Measurements from ENCODE around the gene CDC42BPA. TPM values are rescaled to one million over a fixed set of nuclear protein-coding genes. Genes with fewer than 3 reads are reported as not detected.
A peak's percentile ranks its signal among the peaks of the same experiment; 100 is the strongest.
"Not testable (repeated sequence)": the region's sequence is repeated elsewhere in the genome, so short reads cannot be mapped to it uniquely, and the experiment has no call there.

Gene CDC42BPA
- polyA plus RNA-seq, 6 donors from 2014 or later: 0.03 to 0.74 (median 0.48) TPM; not detected in 2

DNA sequence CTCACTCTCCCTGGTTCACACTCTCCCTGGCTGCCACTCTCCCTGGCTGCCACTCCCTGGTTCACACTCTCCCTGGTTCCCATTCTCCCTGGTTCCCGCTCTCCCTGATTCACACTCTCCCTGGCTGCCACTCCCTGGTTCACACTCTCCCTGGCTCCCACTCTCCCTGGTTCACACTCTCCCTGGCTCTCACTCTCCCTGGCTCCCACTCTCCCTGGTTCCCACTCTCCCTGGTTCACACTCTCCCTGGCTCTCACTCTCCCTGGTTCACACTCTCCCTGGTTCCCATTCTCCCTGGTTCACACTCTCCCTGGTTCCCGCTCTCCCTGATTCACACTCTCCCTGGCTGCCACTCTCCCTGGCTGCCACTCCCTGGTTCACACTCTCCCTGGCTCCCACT, 362.4 kb downstream of the CDC42BPA start:
- peak overlapping the region in 2 of 6 donors; percentile 24 to 54 for H3K27ac Mint-ChIP-seq
- not testable (repeated sequence) for H3K4me3 Mint-ChIP-seq; ATAC-seq (ENCODE audit: low read depth in 2 of 2); H3K27me3 Mint-ChIP-seq; H3K9me3 Mint-ChIP-seq; H3K36me3 Mint-ChIP-seq; DNase-seq
- H3K4me1 Mint-ChIP-seq: peaks cover 64 to 77% (median 71%) of the 10 kb centered on the region in 3 donors

DNA sequence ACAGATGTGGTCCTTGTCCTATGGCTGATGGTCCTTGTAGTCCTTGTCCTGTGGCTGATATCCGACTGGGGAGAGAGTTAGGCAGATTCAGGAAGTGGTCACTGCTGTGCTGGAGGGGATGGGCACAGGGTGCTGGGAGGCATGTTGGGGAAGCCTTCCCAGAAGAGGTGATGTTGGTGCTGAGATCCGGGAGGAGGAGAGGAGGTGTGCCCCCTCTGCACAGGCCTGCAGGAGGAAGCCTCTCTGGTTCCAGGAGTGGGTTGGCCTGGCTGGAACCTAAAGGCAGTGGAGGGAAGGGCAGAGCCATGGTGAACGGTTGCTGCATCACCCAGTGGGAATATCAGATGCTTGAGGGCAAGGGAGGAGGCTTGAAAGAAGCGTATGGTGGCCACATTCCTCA, 363.5 kb downstream of the CDC42BPA start:
- no peak for DNase-seq
- no peak overlapping the region for H3K4me3 Mint-ChIP-seq
- no peak for ATAC-seq (ENCODE audit: low read depth in 2 of 2)
- peaks cover 0 to 3% (median 0%) of the 10 kb centered on the region in 7 donors for H3K9me3 Mint-ChIP-seq
- H3K27ac Mint-ChIP-seq: peak overlapping the region in 4 of 6 donors; percentile 45 to 95 (median 80)
- H3K36me3 Mint-ChIP-seq: no peaks in the 10 kb centered on the region
- no peaks in the 10 kb centered on the region for H3K27me3 Mint-ChIP-seq
- peaks cover 65 to 78% (median 72%) of the 10 kb centered on the region in 3 donors for H3K4me1 Mint-ChIP-seq

DNA sequence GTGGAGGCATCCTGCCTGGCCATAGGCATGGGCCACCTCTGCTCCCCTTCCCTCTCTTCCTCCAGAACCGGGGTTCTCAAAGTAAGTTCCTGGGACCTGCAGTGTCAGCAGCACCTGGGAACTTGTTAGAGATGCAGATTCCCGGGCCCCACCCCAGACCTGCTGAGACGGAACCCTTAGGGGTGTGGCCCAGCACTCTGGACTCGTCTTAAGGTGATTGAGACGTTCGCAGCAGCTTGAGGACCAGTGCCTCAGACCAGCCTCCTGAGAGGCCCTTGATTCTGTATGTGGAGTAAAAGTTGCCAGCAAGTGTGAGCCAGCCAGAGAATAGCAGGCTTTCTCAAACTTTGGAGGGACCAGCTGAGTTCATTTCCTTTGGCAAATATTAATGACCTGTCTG, 364.0 kb downstream of the CDC42BPA start:
- H3K36me3 Mint-ChIP-seq: no peaks in the 10 kb centered on the region
- H3K27ac Mint-ChIP-seq: peak overlapping the region in 3 of 6 donors; percentile 45 to 81 (median 74)
- H3K4me3 Mint-ChIP-seq: no peak overlapping the region
- H3K4me1 Mint-ChIP-seq: peaks cover 64 to 77% (median 72%) of the 10 kb centered on the region in 3 donors
- no peak for ATAC-seq (ENCODE audit: low read depth in 2 of 2)
- H3K27me3 Mint-ChIP-seq: no peaks in the 10 kb centered on the region
- H3K9me3 Mint-ChIP-seq: peaks cover 0 to 3% (median 0%) of the 10 kb centered on the region in 7 donors
- no peak for DNase-seq

DNA sequence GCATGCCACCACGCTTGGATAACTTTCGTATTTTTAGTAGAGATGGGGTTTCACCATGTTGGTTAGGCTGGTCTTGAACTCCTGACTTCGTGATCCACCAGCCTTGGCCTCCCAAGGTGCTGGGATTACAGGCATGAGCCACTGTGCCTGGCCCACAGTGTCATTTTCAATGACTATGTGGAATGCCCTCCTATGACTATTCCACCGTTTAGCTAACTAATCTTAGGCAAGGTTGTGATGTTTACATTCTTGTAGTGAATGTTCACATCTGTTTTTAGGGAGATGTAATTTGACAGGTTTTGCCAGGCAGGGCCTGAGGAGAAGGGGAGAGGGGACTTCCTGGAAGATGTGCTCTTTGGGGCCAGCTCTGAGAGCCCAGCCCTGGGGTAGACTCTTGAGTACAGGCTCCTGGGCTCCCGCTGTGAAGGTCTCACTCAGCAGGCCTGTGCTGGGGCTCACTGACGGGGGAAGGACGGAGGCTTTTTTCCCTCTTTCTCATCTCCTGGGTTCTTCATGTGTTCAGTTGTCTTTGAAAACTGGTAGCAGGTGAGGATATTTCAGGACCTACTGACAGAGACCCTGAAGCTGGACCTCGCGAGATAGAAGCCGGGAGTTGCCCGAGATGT, 365.0 kb downstream of the CDC42BPA start:
- Mint-ChIP-seq H3K27ac (peak overlapping the region in 2 of 6 donors; percentile 75 to 90), H3K4me3 (no peak overlapping the region), H3K9me3 (peaks cover 0 to 3% (median under 1%) of the 10 kb centered on the region in 7 donors), H3K36me3 (peaks cover 2 to 9% of the 10 kb centered on the region in 2 donors), H3K4me1 (peaks cover 64 to 77% (median 72%) of the 10 kb centered on the region in 3 donors), H3K27me3 (no peaks in the 10 kb centered on the region)
- ATAC-seq (ENCODE audit: low read depth in 2 of 2) (no peak), DNase-seq (no peak)

DNA sequence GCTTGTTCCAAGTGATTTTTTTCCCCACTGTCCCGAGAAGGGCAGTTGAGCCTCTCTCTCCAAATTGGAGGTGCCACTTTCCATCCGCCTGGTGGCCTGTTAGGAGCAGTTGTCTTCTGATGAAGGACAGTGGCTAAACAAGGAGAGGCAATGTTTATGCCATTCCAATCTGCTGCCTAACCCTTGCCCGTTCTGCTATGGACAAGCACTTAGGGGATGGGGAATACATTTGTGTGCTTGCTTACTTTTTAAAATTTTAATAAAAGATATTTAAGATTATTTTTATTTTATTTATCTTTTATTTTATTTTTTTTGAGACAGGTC, 366.2 kb downstream of the CDC42BPA start:
- H3K4me3 Mint-ChIP-seq: no peak overlapping the region
- H3K36me3 Mint-ChIP-seq: peaks cover 6 to 14% of the 10 kb centered on the region in 2 donors
- no peak for ATAC-seq (ENCODE audit: low read depth in 2 of 2)
- peaks cover 55 to 72% (median 70%) of the 10 kb centered on the region in 3 donors for H3K4me1 Mint-ChIP-seq
- peaks cover 0 to 6% (median 4%) of the 10 kb centered on the region in 7 donors for H3K9me3 Mint-ChIP-seq
- DNase-seq: no peak
- H3K27me3 Mint-ChIP-seq: no peaks in the 10 kb centered on the region
- H3K27ac Mint-ChIP-seq: peak overlapping the region in 1 of 6 donors; percentile 40

DNA sequence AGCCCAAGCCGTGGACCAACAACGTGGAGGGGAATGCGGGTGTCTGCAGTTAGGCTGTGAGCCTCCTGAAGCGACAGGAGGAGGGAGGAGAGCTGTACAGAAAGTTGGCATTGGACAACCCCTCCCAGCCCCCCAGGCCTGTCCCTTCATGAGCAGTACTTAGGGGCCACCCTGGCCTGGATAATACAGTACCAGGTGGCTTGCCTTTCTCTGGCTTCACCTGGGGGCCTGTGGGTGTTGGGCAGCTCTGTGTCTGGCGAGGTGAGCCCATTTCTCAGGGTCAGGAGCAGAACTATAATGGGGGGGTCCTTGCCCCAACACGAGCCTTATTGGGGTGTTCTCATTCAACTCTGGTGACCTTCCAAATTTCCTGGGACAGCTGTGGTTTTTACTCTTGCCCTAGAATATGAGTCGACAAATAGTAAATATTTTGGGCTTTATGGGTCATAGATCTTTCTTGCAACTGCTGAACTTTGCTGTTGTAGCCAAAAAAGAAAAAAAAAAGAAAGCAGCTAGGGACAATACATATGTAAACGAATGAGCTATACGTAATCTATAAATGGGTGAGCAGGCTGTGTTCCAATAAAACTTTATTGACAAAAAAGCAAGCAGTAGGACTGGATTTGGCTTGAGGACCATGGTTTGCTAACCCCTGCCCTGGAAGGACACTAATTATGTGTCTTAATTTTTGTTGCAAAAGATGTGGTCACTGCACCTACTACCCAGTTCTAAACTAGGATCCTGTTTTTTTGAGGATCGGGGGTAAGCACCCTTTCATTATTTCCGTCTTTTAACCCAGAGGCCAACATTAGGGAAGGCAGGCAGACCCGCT, 366.8 kb downstream of the CDC42BPA start:
- peaks cover 6 to 14% of the 10 kb centered on the region in 2 donors for H3K36me3 Mint-ChIP-seq
- no peak for DNase-seq
- no peaks in the 10 kb centered on the region for H3K27me3 Mint-ChIP-seq
- no peak overlapping the region for H3K4me3 Mint-ChIP-seq
- ATAC-seq (ENCODE audit: low read depth in 2 of 2): no peak
- peak overlapping the region in 2 of 6 donors; percentile 29 to 40 for H3K27ac Mint-ChIP-seq
- H3K9me3 Mint-ChIP-seq: peaks cover 0 to 6% (median 4%) of the 10 kb centered on the region in 7 donors
- peaks cover 54 to 76% (median 74%) of the 10 kb centered on the region in 3 donors for H3K4me1 Mint-ChIP-seq

DNA sequence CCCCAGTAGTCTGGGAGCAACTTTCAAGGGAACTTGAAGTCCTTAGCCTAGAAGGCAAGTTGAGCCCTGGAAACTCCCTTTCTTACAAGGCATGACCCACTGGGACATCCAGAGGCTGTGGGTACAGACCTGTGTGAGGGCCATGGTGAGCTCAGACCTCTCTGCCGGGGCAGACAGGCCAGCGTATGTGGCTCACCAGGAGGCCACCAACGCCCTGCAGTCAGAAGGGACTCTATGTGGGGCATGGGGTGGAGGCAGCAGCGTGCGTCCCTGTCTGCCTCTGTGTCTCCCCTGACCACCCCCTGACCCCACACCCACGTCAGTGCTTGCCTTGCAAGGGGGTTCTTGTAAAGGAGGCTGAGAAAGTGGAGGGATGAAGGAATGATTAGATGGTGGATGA, 367.4 kb downstream of the CDC42BPA start:
- ATAC-seq (ENCODE audit: low read depth in 2 of 2) (no peak), DNase-seq (no peak)
- peaks cover 0 to 6% (median 4%) of the 10 kb centered on the region in 7 donors for H3K9me3 Mint-ChIP-seq
- peaks cover 59 to 82% (median 80%) of the 10 kb centered on the region in 3 donors for H3K4me1 Mint-ChIP-seq
- no peaks in the 10 kb centered on the region for H3K27me3 Mint-ChIP-seq
- peak overlapping the region in 2 of 6 donors; percentile 16 to 39 for H3K27ac Mint-ChIP-seq
- peaks cover 6 to 14% of the 10 kb centered on the region in 2 donors for H3K36me3 Mint-ChIP-seq
- no peak overlapping the region for H3K4me3 Mint-ChIP-seq

DNA sequence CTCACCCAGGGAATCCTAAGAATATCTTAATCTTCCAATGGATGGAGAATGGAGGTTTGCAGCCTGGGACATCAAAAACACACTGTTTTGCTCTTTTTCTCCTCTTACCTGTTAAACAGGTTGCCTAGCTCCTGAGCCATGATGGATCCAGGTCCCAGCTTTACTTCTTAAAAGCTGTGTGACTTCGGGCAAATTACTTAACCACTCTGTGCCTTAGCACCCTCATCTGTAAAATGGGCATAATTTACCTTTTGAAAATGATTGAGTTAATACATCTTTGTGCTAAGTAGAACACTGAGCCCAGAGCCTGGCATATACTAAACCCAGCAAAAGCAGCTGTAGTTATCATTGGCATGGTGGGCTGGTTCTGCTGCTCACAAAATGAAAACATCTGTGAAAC, 368.0 kb downstream of the CDC42BPA start:
- no peak for DNase-seq
- Mint-ChIP-seq H3K27ac (peak overlapping the region in 1 of 6 donors; percentile 39), H3K4me3 (peak overlapping the region in 1 of 8 donors; percentile 25), H3K9me3 (peaks cover 0 to 6% (median 4%) of the 10 kb centered on the region in 7 donors), H3K27me3 (no peaks in the 10 kb centered on the region), H3K36me3 (peaks cover 6 to 14% of the 10 kb centered on the region in 2 donors), H3K4me1 (peaks cover 57 to 87% (median 84%) of the 10 kb centered on the region in 3 donors)
- no peak for ATAC-seq (ENCODE audit: low read depth in 2 of 2)

DNA sequence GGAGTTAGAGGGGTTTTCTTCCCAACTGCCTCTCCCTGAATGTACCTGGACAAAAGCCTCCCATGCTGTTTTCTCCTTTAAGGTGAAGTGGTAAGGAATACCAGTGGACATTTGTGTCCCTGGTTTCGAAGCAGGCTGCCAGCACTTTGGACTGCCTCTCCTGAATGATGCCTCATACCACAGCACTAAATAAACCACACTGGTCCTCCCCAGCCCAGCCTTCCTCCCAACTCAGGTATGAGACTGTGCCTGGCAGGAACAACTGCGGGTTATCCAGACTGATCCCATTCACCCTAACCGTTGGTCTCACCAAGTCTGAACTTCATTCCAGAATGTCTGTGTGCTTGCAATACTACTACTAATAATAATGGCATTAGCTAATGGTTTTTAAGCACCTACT, 368.9 kb downstream of the CDC42BPA start:
- Mint-ChIP-seq H3K4me3 (no peak overlapping the region), H3K9me3 (peaks cover 0 to 6% (median 4%) of the 10 kb centered on the region in 7 donors), H3K36me3 (peaks cover 6 to 14% of the 10 kb centered on the region in 2 donors), H3K27ac (peak overlapping the region in 1 of 6 donors; percentile 67), H3K27me3 (no peaks in the 10 kb centered on the region), H3K4me1 (peaks cover 53 to 88% (median 84%) of the 10 kb centered on the region in 3 donors)
- ATAC-seq (ENCODE audit: low read depth in 2 of 2): no peak
- no peak for DNase-seq

DNA sequence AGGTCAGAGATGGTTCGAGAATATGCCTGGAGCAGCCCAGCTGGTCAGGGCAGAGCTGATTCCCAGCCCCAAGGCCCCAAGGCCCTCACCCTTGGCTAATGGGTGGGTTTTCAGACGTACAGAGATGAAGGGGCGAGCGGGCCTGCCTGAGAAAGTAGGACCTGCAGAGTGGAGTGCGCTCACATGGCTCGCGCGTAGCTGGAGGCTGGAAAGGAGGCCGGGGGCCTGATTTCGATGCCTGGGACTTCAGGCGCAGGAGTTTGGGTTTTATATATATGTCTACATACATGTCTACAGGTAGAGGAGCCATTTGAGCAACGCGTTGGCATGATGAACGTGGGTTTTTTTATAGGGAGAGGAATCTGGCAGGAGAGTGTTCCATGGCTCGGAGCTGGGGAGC, 369.3 kb downstream of the CDC42BPA start:
- DNase-seq (no peak), ATAC-seq (ENCODE audit: low read depth in 2 of 2) (no peak)
- Mint-ChIP-seq H3K36me3 (peaks cover 6 to 14% of the 10 kb centered on the region in 2 donors), H3K9me3 (peaks cover 0 to 6% (median 4%) of the 10 kb centered on the region in 7 donors), H3K4me3 (peak overlapping the region in 1 of 8 donors; percentile 22), H3K4me1 (peaks cover 55 to 88% (median 84%) of the 10 kb centered on the region in 3 donors), H3K27me3 (no peaks in the 10 kb centered on the region), H3K27ac (peak overlapping the region in 2 of 6 donors; percentile 14 to 47)

DNA sequence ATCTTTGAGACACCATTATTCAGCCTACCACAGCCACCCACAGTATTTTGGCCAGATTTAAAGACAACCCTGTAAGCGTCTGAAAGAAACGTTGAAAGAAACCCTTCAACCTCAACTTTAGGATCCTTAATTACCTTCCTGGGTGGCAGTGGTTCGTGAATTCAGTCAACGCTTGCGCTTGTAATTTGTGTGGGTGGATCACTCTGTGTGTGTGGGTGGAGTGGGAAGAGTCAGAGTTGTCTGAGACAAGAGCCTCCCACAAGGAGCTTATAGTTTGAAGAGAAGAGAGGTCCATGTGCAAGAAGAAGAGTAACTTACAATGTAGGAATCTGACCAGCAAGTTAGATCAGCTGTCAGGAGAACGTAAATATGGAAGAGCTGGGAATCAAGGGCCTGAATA, 369.8 kb downstream of the CDC42BPA start:
- Mint-ChIP-seq H3K27ac (peak overlapping the region in 3 of 6 donors; percentile 14 to 57 (median 21)), H3K36me3 (peaks cover 6 to 14% of the 10 kb centered on the region in 2 donors), H3K27me3 (no peaks in the 10 kb centered on the region), H3K4me1 (peaks cover 60 to 89% (median 88%) of the 10 kb centered on the region in 3 donors), H3K4me3 (peak overlapping the region in 1 of 8 donors; percentile 7), H3K9me3 (peaks cover 0 to 6% (median 4%) of the 10 kb centered on the region in 7 donors)
- no peak for ATAC-seq (ENCODE audit: low read depth in 2 of 2)
- DNase-seq: no peak

DNA sequence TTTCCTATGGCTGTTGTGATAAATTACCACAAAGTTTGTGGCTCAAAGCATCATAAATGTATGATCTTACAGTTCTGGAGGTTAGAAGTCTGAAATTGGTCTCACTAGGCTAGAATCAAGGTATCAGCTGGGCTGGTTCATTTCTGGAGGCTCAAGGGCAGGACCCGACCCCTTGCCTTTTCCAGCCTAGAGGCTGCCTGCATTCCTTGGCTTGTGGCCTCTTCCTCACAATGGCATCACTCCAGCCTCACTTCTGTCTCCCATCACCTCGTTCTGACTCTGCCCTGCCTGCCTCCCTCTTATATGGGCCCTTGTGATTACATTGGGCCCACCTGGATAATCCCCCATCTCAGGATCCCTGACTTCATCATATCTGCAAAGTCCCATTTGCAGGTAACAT, 370.2 kb downstream of the CDC42BPA start:
- ATAC-seq (ENCODE audit: low read depth in 2 of 2) (no peak), DNase-seq (no peak)
- peak overlapping the region in 1 of 6 donors; percentile 57 for H3K27ac Mint-ChIP-seq
- H3K9me3 Mint-ChIP-seq: peaks cover 0 to 6% (median 4%) of the 10 kb centered on the region in 7 donors
- peaks cover 6 to 14% of the 10 kb centered on the region in 2 donors for H3K36me3 Mint-ChIP-seq
- no peak overlapping the region for H3K4me3 Mint-ChIP-seq
- H3K4me1 Mint-ChIP-seq: peaks cover 60 to 89% (median 88%) of the 10 kb centered on the region in 3 donors
- H3K27me3 Mint-ChIP-seq: no peaks in the 10 kb centered on the region

DNA sequence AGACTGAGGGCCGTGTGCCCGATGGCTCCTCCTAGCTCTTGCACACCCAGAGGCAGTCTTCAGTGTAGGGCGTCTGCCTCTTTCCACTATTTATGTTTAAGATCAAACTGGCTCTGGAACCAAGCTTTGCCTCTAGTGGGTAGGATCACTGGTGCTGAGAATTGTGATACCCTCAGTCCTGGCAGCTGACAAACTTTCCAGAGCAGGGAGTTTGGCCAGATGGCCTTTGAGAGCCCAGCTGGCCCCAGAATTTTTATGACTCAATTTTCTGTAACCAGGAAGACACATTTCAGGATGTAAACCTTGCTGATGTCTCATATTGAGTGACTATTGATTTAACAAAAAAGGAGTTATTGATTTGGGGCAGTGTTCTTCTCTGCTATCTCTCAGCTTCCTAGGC, 371.5 kb downstream of the CDC42BPA start:
- peak overlapping the region in 1 of 8 donors; percentile 18 for H3K4me3 Mint-ChIP-seq
- ATAC-seq (ENCODE audit: low read depth in 2 of 2): no peak
- peaks cover 0 to 6% (median 4%) of the 10 kb centered on the region in 7 donors for H3K9me3 Mint-ChIP-seq
- peaks cover 6 to 14% of the 10 kb centered on the region in 2 donors for H3K36me3 Mint-ChIP-seq
- no peak for DNase-seq
- peaks cover 68 to 93% (median 89%) of the 10 kb centered on the region in 3 donors for H3K4me1 Mint-ChIP-seq
- peak overlapping the region in 2 of 6 donors; percentile 9 to 22 for H3K27ac Mint-ChIP-seq
- no peaks in the 10 kb centered on the region for H3K27me3 Mint-ChIP-seq

Data from naive B cell (primary cell).